HepG2 (cell line): ENCODE results near the gene DRC7. TPM values are rescaled to one million over a fixed set of nuclear protein-coding genes. Genes with fewer than 3 reads are reported as not detected.

Experiments used
- ATF6 ChIP-seq: sonication (generic); formaldehyde crosslinking; conservative IDR thresholded peaks from 2 replicates; pipeline ENCODE4 v1.4.0; 2020; ENCODE audit warnings: missing genetic modification reagents
- DNMT1 ChIP-seq: sonication (generic); formaldehyde crosslinking; IDR thresholded peaks from 2 replicates; pipeline ENCODE4 v1.5.1; 2020; ENCODE audit warnings: mild to moderate bottlenecking, missing genetic modification reagents
- FOXO4 ChIP-seq: sonication (generic); formaldehyde crosslinking; conservative IDR thresholded peaks from 2 replicates; pipeline ENCODE4 v1.8.1; 2023; ENCODE audit warnings: missing genetic modification reagents
- HIC2 ChIP-seq: sonication (generic); formaldehyde crosslinking; IDR thresholded peaks from 2 replicates; pipeline ENCODE4 v1.9.0; 2022; ENCODE audit warnings: low read depth, missing genetic modification reagents
- JUND ChIP-seq: sonication (generic); formaldehyde crosslinking; IDR thresholded peaks from 2 replicates; pipeline ENCODE4 v1.8.0; 2022; ENCODE audit warnings: mild to moderate bottlenecking, missing genetic modification reagents
- KIAA2018 ChIP-seq: sonication (generic); formaldehyde crosslinking; IDR thresholded peaks from 2 replicates; pipeline ENCODE4 v1.5.0; 2020; ENCODE audit warnings: mild to moderate bottlenecking, missing genetic modification reagents, borderline replicate concordance
- MYC ChIP-seq: sonication (generic); formaldehyde crosslinking; IDR thresholded peaks from 2 replicates; pipeline ENCODE4 v1.9.0; 2021; ENCODE audit warnings: missing genetic modification reagents, borderline replicate concordance
- NFE2L2 ChIP-seq: fragments of 150-350 bp; IDR thresholded peaks from 2 replicates; pipeline ENCODE4 v1.6.1; 2014; ENCODE audit warnings: low read length
- POLR2AphosphoS5 ChIP-seq: IDR thresholded peaks from 2 replicates; pipeline ENCODE4 v1.6.1; 2012; ENCODE audit warnings: low read depth, low read length
- TCF7 ChIP-seq: sonication (generic); IDR thresholded peaks from 2 replicates; pipeline ENCODE4 v1.6.1; 2016; ENCODE audit warnings: antibody characterized with exemption, low read depth
- ZNF235 ChIP-seq: sonication (generic); formaldehyde crosslinking; IDR thresholded peaks from 2 replicates; pipeline ENCODE4 v1.8.1; 2023; ENCODE audit warnings: mild to moderate bottlenecking, missing genetic modification reagents, borderline replicate concordance
- ZNF24 ChIP-seq: fragments of 450-650 bp; IDR thresholded peaks from 2 replicates; pipeline ENCODE4 v1.6.1; 2017; ENCODE audit warnings: antibody characterized with exemption, mild to moderate bottlenecking
- ZNF251 ChIP-seq: sonication (generic); formaldehyde crosslinking; IDR thresholded peaks from 2 replicates; pipeline ENCODE4 v1.9.0; 2021; ENCODE audit warnings: mild to moderate bottlenecking, missing genetic modification reagents
- ZNF768 ChIP-seq: sonication (generic); formaldehyde crosslinking; IDR thresholded peaks from 2 replicates; pipeline ENCODE4 v1.4.0; 2020; ENCODE audit warnings: missing genetic modification reagents
- polyA plus RNA-seq, 8 experiments: library from polyadenylated mRNA; depleted of rRNA in 3 of 8; stranded (reverse) in 7 of 8; unstranded in 1 of 8; fragments of >200 nt; fragmentation: Illumina TruSeq in 4 of 8; extraction: Trizol in 4 of 8; gene quantifications; 2 replicates each; pipeline versions ENCODE4 v1.2.1 to v1.2.3, GENCODE V29; 2011 to 2016; ENCODE audit warnings: low read depth in 4 of 8, missing spikeins in 1 of 8, mixed read lengths in 1 of 8; ENCODE audit not compliant: insufficient read depth in 1 of 8
- total RNA-seq, 5 experiments: library from RNA; depleted of rRNA; stranded (reverse); fragments of >200 nt; fragmentation: Illumina TruSeq; extraction: Trizol; gene quantifications; 2 replicates each; pipeline ENCODE4 v1.2.3, GENCODE V29; 2016; ENCODE audit warnings: low read depth in 1 of 5

DRC7 gene
- total and polyA plus RNA-seq, 2 of the 13 experiments (the other 11 are each of a cell fraction or from before 2014, with no cell fraction given), result 2.7 to 3.4 TPM

GRCh38 chr16:57669476-57670162 lies 25.0 kb upstream of the DRC7 start (continued):
- TF ChIP-seq ZNF235 (no peak), ZNF768 (0 out of 2 replicates have a peak, but pooled peaks have one; percentile 7), NFE2L2 (no peak), ATF6 (CRISPR knock-in tag) (no peak), FOXO4 (CRISPR knock-in tag) (no peak), ZNF251 (CRISPR knock-in tag) (no peak), TCF7 (no peak), JUND (CRISPR knock-in tag) (no peak), HIC2 (CRISPR knock-in tag) (no peak), DNMT1 (CRISPR knock-in tag) (0 out of 2 replicates have a peak, but pooled peaks have one; percentile 53), KIAA2018 (CRISPR knock-in tag) (no peak), MYC (CRISPR knock-in tag) (no peak), POLR2AphosphoS5 (no peak), ZNF24 (peak; percentile 72; the same call in 1 of the 2 replicates)
